Ovary (tissue), 3 donors: Measurements from ENCODE around the gene SDC4.

Experiments used
- CTCF ChIP-seq, 3 donors: fragments of 450-650 bp in 2 of 3; fragments of 200-600 bp in 1 of 3; IDR thresholded peaks; one replicate each; pipeline versions ENCODE4 v1.5.1 to v1.8.0; 2016 to 2022; ENCODE audit warnings: antibody characterized with exemption in 3 of 3, mild to moderate bottlenecking in 1 of 3
- POLR2A ChIP-seq: fragments of 450-650 bp; IDR thresholded peaks from one replicate; pipeline ENCODE4 v1.6.1; 2017; ENCODE audit warnings: antibody characterized with exemption, mild to moderate bottlenecking, moderate library complexity
- donor health status: DM: no; HTN: no; CAD: no.

GRCh38 chr20:45378191-45378590 lies 30.0 kb upstream of the SDC4 start, which contains the start of gene TP53TG5:
- TF ChIP-seq CTCF (IDR thresholded peaks at IDR 0.05) (no peak), POLR2A (no peak)
